Coronary artery (tissue), 2 donors: ENCODE data around the gene MED13.
"Not testable (repeated sequence)": the region's sequence is repeated elsewhere in the genome, so short reads cannot be mapped to it uniquely, and the experiment has no call there.

Source experiments
- DNase-seq: peaks from one replicate; pipeline ENCODE4 v3.0.0-alpha.2; 2017; ENCODE audit warnings: low spot score
- H3K27ac ChIP-seq, 2 donors: fragments of 200-600 bp; sonication (generic); one replicate each; pipeline ENCODE4 v1.5.1; 2016 to 2019
- H3K4me3 ChIP-seq: fragments of 200-600 bp; sonication (generic); 2 replicates; pipeline ENCODE4 v1.5.1; 2016; ENCODE audit warnings: mild to moderate bottlenecking, moderate library complexity
- TF ChIP-seq, protein P1 (sequence below): fragments of 200-600 bp; sonication (generic); IDR thresholded peaks from one replicate; pipeline ENCODE4 v1.5.1; 2019; ENCODE audit warnings: antibody characterized with exemption

MED13 gene

DNA sequence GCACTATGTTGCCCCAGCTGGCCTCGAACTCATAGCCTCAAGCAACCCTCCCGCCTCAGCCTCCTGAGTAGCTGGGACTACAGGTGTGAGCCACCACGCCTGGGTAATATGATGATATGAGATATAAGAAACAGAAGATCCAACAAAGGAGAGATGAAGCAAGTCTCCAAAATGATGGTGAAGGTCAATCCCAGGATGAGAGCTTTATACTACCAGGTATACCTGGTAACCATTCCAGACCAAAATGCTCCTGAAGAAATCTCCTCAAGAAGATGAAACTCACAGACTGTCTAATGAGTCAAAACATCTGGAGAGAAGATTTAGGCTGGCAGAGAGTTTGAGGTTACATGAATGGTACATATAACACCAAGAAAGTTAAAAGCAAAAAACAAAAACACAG is 161.8 kb downstream of the MED13 start:
- TF ChIP-seq, protein P1, sequence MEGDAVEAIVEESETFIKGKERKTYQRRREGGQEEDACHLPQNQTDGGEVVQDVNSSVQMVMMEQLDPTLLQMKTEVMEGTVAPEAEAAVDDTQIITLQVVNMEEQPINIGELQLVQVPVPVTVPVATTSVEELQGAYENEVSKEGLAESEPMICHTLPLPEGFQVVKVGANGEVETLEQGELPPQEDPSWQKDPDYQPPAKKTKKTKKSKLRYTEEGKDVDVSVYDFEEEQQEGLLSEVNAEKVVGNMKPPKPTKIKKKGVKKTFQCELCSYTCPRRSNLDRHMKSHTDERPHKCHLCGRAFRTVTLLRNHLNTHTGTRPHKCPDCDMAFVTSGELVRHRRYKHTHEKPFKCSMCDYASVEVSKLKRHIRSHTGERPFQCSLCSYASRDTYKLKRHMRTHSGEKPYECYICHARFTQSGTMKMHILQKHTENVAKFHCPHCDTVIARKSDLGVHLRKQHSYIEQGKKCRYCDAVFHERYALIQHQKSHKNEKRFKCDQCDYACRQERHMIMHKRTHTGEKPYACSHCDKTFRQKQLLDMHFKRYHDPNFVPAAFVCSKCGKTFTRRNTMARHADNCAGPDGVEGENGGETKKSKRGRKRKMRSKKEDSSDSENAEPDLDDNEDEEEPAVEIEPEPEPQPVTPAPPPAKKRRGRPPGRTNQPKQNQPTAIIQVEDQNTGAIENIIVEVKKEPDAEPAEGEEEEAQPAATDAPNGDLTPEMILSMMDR: no peak
- H3K27ac ChIP-seq: no peak overlapping the region
- DNase-seq: no peak
- no peak overlapping the region for H3K4me3 ChIP-seq

DNA sequence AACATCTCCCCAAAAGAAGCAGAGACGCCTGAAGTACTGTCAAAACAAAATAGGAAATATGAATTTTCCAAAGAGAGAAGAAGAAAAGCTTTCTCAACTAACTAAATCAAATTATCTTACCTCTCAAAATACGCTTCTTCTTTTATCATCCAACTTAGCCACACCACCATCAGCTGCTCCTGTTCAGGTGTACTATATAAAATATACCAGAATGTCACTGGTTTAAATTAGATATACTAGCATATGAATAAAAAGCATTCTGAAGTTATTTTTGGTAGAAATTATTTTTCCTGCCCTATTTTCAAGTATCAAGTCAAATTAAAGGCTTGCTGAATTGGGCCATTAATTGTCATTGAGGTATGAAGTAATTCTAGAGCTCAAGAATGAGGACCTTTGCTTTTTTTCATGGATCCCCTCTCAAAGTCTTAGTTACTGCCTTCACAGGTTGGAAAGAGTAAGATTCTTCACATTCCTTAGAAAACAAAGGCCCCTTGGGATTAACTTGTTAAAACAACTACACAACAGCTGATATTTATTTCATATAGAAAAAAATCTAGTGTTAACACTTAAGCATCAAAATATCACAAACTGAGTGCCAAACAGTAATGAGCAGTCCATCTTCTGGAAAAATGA is 167.4 kb downstream of the MED13 start:
- TF ChIP-seq, protein P1: no peak
- Histone ChIP-seq H3K4me3 (no peak overlapping the region), H3K27ac (no peak overlapping the region)
- no peak for DNase-seq

DNA sequence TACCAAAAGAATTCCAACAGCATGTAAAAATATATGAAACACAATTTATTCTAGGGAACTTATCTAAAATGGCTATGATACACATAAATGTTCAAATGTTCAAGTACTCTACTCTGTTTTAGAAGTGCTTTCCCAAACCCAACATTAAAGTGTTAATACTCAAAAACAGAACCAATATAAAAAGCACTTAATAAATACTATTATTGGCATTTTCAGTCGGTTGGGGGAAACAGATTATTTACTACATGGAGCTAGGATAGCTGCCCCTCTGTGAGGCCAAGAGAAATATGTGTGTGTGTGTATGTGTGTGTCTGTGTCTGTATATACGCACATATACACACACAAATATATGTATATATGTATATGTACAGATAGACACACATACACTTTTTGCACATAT is 169.7 kb downstream of the MED13 start:
- Histone ChIP-seq H3K27ac (no peak overlapping the region), H3K4me3 (no peak overlapping the region)
- DNase-seq: no peak
- TF ChIP-seq, protein P1: no peak

DNA sequence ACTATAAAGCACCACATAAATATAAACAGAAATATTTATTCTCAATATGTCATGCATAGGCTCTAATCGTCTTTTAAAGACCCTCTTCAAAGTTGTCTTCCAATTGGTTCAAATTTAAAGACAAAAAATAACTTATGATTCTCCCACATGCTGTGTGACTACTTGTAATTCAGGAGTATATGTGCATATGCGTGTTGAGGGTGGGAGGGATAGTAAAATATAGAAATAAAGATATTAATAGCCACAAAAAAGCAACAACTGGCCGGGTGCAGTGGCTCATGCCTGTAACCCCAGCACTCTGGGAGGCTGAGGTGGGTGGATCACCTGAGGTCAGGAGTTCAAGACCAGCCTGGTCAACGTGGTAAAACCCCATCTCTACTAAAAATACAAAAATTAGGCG is 170.8 kb downstream of the MED13 start:
- not testable (repeated sequence) for DNase-seq, H3K4me3 ChIP-seq, H3K27ac ChIP-seq
